ENCODE data around the gene RNF151.
A peak's percentile ranks its signal among the peaks of the same experiment; 100 is the strongest.
"Not testable (repeated sequence)": the region's sequence is repeated elsewhere in the genome, so short reads cannot be mapped to it uniquely, and the experiment has no call there.

RNF151 gene, protein sequence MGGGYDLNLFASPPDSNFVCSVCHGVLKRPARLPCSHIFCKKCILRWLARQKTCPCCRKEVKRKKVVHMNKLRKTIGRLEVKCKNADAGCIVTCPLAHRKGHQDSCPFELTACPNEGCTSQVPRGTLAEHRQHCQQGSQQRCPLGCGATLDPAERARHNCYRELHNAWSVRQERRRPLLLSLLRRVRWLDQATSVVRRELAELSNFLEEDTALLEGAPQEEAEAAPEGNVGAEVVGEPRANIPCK

DNA sequence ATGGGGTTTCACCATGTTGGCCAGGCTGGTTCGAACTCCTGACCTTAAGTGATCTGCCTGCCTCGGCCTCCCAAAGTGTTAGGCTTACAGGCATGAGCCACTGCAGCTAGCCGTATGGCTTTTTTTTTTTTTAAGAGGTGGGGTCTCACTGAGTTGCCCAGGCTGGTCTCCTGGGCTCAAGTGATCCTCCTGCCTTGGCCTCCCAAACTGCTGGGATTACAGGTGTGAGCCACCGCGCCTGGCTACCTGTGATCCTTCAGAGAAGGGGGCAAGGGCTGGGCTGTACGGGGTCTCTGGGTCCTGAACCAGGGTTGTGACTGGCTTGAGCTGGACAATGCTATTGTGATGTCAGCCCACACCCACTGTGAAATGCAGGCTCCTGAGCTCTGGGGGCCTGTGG is at the start of gene RNF151:
RNF151 (plus strand) TSS at position 397 of the 400 bp plus-strand sequence. CDS start 26 bp downstream, outside the sequence.
- DNase-seq, result no peak

DNA sequence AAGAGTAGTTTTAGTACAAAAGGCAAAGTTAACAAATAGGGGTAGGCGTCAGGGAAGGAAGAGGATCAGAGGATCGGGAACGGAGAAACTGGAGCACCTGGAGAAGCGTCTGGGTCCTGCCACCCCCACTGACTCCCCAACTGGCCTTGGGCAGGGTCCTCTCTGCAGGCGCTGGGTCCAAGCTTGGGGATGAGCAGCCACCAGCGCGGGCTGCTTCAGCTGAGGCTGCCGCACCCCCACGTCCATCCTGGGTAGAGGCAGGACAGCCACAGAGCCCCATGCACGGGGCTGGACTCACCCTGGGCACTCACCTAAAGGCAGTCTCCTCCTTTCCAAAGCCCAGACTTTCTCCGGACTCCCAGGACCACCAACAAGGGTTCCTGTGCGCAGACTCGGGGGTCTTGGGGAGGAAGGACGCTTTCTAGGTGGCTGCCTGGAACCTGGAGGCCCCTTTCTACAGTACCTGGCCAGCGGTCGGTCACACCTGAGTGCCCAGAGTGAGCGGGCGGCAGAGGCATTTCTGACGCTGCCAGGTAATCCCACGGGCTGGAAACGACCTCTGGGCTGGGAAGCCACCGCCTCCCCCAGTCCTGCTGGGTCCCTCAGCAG is 49.5 kb upstream of the RNF151 start:
- DNase-seq, result no peak

DNA sequence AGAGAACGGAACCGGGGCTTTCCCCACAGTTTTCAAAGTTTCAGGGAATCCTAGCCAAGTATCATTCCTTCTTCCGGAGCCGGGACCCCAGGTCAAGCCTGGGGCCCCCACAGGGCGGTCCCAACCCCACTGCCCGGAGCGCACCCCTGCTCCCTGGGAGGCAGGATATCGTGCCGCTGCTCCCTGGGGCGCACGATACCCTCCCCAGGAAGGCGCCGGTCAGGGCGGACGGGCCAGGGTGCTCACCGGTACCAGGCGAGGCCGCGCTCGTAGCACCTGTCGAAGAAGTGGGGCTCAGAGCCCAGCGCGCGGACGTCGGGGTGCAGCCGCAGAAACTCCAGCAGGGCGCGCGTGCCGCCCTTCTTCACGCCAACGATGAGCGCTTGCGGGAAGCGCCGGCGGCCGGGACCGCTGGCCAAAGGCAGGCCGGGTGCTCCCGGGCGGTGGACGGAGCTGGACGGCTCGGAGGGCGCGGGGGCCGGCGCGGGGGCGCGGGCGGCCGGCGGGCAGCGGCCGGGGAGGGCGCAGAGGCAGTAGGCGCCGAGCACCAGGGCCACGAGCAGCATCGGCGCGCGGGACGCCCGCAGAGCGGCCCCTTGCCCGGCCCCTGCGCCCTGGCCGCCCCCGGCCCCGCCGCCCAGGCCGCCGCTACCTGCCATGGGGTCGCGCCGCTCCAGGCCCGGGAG is 48.8 kb upstream of the RNF151 start:
- DNase-seq, result no peak

DNA sequence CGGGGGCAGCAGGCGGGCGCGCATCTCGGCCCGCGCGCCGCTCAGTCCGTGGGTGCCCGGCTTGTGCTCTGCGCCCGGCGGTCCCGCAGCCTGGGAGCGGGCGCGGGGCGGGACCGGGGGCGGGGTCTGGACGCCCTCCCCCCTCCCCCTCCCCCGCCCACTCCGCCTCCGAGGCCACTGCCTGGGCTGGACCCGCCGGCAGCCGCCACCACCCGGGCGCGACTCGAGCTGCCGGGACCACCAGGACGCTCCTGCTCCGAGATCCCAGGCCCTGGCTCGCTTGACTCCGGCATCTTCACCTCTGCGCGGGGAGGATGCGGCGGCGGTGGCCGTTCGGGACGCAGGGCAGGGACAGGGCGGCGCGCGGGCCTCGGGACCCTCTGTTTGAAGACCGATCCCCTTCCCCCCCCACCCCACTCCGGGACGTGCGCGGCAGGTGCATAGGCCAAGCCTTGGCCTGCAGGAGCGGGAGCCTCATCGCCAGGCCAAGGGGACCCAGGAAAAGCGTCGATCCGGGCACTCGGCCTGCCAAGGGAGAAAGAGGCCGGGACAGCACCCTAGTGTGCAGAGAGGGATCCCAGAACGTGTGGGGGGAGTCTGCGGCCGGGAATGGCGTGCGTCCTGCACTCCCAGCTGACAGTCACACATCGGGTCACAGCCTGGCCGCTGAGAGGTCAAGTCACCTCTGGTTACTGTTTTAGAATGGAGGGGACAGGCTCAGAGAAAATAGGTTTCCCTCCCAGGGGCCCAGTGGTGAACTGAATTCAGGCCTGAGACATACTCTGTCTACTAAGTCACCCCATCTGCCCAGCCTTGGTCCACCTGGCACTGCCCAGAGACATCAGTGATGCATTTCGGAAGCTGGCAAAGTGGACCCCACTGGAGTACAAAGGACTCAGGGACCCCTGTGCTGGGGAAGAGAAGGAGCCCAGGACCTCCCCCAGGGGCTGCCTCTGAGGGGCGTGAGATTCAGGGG is 48.0 kb upstream of the RNF151 start, which contains the start of gene HS3ST6:
HS3ST6 (minus strand) TSS at position 65 of the 976 bp plus-strand sequence. CDS start 92 bp downstream, outside the sequence.
- no peak for DNase-seq

DNA sequence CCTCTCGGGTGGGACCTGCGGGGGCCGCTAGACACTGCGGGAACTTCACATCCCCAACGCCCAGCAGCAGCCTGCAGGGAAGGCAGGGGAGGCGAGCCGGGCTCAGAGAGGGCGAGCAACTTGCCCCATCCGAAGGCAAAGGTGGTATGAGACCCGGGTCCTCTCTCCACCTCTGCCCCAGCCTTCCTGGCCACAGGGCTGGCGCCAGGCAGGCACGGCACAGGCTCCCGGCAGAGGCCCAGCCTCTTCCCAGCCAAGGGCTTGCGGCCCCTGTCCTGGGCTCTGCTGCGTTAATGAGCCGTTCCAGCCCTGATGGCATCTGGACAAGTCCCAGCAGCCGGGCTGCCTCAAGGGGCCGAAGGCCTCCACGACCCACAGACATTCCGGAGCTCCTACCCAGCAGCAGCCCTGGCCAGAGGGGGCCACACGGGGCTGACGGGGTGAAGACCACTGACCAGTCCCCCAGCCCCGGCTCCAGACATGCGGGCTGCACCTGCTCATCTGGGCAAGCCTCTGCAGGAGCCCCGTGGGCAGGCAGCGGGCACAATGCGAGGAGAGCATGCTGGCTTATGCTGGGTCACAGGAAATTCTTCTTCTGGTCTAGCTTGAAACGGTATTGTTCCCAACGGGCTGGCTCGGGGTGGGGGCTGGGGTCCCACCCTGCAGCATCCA is 47.2 kb upstream of the RNF151 start:
- no peak for DNase-seq

DNA sequence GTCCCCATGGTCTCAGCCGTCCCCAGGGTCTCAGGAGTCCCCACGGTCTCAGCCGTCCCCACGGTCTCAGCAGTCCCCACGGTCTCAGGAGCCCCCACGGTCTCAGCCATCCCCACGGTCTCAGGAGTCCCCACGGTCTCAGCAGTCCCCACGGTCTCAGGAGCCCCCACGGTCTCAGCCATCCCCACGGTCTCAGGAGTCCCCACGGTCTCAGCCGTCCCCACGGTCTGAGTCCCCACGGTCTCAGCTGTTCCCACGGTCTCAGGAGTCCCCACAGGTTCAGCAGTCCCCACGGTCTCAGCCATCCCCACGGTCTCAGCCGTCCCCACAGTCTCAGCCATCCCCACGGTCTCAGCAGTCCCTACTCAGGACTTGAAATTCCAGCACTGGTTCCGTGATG is 46.5 kb upstream of the RNF151 start:
- DNase-seq, result not testable (repeated sequence)

DNA sequence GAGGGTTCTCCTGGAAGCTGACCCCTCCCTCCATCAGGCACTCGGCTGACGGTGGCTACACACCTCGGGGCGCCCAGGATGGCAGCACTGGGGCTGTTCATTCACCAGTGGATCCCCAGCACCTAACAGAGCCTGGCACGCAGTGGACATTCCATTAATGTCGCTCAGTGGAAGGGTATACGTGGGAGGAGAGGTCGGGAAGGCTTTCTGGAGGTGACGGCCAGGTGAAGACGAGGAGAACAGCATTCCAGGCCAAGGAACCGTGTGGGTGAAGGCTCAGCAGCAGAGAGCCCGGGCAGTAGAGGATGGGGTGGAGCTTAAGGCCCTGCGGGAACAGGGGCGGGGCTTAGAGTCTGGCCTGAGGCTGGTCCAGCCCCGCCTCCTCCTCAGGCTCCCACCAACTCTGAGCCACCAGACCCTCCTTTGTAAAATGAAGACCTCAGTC is 45.9 kb upstream of the RNF151 start:
- no peak for DNase-seq

DNA sequence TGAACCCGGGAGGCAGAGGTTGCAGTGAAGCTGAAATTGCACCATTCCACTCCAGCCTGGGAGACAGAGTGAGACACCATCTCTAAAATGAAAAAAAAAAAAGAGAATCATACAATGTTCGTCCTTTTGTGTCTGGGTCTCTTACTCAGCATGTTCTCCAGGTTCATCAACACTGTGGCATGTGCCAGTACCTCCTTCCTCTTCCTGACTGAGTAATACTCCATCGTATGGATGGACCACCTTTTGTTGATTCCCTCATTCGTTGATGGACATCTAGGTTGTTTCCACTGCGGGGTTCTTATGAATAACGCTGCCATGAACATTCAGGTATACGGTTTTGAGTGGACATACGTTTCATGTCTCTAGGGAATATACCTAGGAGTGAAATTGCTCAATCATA is 44.3 kb upstream of the RNF151 start:
- DNase-seq, result no peak

DNA sequence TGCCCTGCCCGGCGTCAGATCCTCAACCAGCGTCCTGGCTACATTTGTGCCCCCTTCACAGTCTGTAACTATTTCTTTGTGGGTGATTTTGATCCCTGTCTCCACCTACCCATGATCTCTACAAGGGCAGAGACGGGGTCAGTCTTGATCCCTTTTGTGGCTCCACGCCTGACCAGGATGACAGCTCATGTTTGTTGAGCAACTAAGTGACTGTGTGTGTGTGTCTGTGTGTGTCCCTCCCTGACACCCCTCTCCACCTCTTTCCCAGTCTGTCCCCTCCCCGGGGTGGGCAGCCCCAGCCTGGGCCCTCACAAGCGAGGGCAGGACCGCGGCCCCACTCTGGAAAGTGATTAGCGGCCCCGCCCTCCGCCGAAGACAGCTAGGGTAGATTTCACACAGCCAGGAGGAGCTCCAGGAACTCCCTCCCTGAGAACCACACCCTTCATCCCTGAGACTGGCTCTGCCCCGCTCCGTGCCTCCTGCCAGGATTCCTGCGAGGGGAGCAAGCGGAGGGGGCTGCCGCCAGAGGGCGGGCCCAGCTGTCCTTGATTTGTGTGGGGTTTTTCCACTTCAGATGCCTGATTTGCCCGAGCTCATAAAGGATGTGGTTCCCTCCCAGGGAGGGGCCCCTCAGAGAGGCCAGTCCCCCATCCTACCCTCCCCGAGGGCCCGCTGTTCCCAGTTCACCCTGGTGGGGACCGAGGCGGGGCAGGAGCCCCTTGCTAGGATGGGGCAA is 43.2 kb upstream of the RNF151 start:
- no peak for DNase-seq

DNA sequence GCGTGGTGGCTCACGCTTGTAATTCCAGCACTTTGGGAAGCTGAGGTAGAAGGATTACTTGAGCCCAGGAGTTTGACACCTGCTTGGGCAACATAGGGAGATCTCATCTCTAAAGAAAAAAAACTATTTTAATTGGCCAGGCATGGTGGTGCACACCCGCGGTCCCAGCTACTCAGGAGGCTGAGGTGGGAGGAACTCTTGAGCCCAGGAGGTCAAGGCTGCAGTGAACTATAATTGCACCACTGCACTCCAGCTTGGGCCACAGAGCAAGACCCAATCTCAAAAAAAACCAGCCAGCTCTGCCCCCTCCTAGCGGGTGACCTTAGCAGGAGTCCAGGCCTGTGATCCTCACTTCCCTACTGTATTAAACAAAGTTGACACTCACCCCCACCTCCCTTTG is 42.6 kb upstream of the RNF151 start:
- no peak for DNase-seq

DNA sequence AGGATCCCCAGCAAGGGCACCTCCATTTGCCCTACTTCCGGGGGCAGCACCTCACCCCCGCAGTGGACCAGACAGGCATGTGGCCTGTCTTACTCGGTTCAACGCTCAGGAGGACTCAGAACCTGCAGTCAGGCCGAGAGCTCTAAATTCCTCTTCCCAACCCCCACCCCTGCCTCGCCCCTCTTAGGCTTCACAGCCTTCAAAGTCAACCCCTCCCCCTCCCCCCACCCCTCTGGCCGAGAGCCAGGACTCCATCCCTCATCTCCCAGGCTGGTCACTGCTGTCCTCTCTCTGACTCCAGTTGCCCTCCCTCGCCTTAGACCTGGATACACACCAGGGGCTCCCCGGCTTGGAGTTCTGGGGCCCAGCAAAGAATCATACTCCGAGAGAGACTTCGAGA is 40.4 kb upstream of the RNF151 start:
- DNase-seq, result no peak

DNA sequence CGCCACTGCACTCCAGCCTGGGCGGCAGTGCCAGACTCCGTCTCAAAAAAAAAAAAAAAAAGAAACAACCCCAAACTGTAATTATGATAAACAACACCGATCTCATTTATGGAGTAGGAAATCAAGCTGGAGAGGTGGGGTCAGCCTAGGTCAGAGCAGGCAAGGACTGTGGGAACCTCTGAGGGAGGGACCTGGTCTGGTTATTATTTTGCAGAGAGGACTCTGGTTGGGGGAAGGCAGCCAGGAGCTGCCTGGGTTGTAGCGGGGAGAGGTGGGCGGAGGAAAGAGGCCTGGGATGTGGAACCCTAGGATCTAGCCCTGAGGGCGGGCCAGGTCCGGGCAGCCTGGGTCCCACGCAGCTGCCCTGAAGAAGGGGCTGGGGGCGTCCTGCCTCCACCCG is 37.6 kb upstream of the RNF151 start:
- DNase-seq, result no peak

DNA sequence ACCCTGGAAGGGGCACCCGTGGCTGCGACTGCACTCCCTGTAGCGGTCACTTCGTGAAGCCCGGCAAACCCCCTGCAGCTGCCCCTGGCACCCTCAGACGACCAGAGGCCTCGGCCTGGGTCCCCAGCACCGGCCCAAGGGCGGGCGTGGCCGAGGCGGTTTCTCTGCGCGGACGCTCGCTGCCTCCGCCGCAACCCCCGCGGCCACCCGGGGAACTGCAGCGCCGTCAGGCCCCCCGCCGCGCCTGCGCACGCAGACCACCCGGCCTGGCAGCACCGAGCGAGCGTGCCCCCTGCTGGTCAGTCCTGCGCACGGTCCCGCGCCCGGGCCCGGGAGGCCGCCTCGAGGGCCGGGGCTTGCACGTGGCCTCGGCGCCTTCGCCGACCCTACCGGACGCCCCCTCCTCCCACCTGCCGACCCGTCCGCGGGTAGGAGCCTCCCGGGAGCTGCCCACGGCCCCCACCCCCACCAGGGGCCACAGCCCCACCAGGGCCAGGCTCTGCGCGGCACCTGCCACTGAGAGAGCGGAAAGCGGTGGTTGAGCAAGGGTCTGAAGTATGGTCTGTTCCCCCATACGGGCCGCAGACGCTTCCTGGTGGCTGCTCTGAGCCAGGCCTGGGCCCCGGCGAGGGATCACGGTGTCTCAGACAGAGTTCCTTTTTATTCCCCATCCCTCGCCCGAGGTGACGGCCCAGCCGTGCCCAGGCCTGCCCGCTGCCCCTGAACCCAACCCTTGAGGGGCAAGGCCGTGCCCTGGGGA is 36.9 kb upstream of the RNF151 start:
- DNase-seq, result peak; percentile 99

DNA sequence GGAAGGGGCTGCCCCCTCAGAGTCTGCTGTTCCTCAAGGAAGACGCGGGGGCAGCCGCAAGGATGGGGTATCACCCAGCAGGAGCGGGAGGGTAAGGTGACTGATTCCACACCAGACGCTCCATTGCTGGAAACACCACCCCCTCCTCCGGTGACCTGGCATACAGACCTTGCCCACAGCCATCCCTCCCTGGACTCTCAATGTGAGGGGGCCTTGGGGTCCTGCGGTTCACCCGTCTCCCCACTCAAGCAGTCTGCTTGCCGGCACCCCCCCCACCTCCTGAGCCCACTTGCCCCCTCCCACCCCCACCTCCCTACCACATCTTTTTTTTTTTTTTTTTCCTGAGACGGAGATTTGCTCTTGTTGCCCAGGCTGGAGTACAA is 36.3 kb upstream of the RNF151 start:
- DNase-seq, result no peak

DNA sequence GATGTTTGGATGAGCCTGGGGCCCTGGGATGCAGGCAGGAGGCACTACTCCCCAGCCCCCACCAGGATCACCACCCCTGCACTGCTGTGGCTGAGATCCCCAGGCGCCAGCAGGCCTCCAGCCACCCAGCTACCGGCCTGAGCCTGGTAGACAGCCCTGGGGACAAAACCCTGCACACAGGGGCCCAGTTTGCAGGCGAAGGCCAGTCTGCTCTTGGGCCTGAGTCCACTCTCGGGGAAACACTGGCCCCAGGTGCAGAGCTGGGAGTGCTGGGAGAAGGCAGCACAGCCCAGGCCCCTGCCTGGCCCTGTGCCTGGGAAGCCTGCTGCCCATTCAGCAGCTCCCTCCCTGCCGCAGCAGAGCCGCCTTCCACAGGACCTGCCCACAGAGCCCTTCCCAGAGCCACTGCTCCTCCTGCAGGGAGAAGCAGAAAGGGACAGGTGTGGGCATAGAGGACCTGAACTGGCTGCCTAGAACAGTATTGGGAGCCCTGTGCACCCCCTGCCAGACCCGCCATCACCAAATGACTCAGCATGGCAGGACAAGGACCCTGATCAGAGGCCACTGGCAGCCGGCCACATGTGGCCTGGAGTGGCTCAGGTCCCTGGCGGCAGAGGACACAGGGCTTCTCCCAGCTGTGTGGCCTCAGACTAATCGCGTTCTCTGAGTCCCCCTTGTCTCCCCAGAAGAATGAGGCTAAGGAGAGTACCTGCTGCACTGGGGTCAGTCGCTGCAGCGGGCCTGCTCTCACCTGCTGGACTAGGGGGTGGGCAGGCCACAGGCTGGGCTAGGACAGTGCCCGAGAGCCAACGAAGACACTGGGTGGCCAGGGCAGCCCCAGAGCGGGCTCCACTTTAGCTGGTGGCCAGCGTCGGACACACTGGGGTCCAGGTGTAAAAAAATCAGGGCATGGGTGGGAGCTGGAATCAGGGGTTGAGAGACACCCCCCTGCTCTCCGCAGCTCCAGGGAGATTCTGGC is 34.3 kb upstream of the RNF151 start:
- no peak for DNase-seq

DNA sequence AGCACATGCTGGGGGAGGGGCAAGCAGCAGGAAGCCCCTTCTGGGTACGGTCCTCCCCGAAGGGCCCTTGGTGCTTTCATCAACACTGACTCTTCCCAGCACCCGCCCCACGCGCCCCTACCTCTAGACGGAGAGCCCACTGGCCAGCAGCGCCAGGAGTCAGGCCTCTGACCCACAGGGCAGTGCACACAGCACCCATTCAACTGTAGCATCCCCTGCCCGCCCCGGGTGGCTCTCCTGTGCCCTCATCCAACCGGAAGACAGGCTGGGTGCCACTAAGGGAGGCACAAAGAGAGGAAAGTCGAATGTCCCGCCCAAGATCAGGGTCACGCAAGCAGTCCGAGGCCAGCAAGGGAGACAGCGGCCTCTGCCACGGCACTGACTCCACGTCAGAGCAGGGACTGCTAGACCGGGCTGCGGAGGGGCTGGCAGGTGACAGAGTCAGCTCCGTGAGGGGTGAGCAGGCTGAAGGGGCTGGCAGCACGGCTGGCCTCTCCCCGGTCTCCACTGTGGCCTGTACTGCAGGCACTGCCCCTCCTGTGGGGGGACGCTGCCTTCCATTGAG is 33.5 kb upstream of the RNF151 start:
- no peak for DNase-seq

DNA sequence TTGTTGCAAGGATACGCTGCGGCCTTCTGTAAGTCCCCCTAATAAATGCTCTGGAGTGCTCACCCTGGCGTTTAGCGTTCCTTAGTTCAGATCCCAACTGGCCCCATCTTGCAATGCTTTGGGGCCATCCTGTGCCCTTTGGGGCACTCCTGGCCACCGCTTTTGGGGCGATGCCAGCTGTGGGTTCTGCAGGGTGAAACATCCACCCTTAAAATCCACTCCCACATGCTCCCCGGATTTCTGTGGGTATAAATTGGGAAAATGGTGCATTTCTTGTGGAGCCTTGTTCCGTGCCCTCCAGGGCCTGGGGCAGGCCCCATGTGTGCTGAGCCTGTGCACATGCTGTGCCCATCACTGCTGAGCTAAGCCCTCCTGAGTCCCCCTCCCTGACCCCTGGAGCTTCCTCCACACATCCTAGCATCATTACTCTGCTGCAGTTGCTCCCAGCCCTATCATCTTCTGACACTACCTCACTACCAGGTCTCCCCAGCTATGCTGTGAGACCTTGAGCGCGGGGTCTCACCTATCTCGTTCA is 29.6 kb upstream of the RNF151 start:
- no peak for DNase-seq

DNA sequence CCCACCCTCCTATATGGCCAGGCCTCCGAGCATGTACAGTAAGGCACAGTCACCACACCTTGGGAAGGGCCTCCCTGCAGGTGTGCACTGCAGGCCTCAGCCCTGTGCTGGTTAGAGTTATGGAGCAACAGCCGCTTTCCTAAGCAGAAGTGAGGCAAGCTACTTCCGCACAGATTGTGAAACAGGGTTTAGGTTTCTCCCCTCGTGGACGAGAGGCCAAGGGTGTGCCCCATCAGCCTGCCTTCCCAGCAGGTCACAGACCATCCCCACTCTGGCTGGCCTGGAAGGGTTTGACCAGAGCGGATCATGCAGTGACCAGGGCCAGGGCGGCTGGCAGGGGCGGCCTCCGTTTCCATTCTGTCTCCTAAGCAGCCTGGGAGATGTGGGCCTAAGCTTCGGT is 28.3 kb upstream of the RNF151 start:
- no peak for DNase-seq

DNA sequence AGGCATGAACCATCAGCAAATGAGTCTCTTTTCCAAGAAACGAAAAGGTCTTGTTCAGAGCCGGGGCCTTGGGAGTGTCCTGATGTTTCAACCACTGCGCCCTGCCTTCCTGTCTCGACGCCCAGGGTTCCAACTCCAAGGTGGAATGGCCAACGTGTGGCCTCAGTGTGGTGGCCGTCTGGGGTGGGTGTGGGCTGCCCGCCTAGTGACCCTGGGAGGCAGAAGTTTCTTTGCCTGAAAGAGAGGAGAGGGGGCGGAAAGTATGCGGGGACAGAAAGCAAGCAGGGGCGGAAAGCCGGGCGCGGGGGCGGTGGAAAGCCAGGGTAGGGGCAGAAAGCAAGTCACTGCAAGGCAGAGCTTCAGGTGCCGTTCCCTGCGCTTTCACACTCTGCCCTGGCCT is 27.7 kb upstream of the RNF151 start:
- DNase-seq, result no peak
